NCI-H82 treated with DMSO at 0.1 percent for 48 hours (cell line): ENCODE data around the gene CALML3.

Experiments used
- DNase-seq: peaks from one replicate; lab custom pipeline; 2025; ENCODE audit not compliant: unreplicated experiment; lab: John Stamatoyannopoulos, UW

The CALML3 gene

GRCh38 chr10:5506246-5506645 lies 18.5 kb upstream of the CALML3 start:
- no peak for DNase-seq

GRCh38 chr10:5506751-5507648 lies 17.8 kb upstream of the CALML3 start:
- no peak for DNase-seq

DNA sequence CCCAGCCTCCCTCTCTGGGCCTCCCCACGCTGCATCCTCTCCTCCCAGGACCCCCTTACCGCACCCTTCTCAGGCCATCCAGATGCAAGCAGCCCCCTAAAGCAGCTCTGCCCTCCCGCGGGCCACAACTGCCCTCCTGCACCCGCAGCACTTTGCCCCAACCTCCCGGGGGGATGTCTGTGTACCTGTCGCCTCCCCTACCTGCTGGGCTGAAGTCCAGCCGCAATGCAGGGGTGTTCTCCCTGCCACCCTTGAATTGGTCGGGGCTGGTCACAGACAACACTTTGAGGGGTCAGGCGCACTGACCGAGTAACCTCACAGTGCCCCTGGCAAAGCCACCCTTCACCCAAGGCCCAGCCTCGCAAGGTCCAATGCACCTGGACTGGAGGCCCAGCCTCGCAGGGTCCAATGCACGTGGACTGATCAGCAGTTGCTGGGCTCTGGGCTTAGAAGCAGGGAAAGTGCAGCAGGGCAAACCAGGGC lies 17.1 kb upstream of the CALML3 start:
- no peak for DNase-seq

GRCh38 chr10:5508161-5508604 lies 16.6 kb upstream of the CALML3 start:
- no peak for DNase-seq

- DNase-seq: no peak
Measured at GRCh38 chr10:5508786-5509185, 16.0 kb upstream of the CALML3 start.

DNA sequence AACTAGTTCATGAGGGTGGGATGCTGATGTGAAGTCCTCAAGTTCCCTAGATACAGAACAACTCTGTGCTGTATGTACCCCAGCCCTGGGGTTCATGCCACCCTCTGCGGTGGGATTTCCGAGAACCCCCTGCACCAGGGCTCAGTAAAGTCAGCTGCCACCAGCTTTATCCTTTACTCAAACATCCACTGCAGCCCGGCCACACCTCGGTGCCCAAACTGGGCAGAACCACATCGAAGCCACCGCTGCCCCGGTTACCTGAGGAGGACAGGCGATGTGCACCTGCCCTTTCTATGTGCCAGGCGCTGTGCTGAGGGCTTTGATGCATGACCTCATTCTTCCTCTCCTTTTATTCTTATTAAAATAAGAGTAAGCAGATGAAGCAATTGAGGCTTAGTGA lies 15.5 kb upstream of the CALML3 start:
- DNase-seq: no peak

DNA sequence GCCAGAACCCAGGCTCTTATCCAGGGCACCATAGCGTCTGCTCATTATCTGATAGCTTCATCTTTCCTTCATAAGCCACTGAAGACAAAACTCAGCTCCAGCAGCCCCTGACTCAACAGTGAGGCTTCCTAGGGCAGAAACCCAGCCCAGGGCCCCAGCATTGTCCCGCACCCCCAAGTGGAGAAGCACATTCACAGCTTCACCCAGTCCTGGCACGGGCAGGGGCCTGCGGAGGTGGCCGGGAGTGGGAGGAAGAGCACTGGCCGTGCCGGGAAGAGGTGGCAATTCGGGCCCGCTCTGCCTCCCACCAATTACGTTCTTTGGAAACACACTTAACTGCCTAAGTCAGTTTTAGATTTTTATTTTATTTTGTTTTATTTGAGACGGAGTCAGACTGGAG lies 15.1 kb upstream of the CALML3 start:
- DNase-seq: no peak

DNA sequence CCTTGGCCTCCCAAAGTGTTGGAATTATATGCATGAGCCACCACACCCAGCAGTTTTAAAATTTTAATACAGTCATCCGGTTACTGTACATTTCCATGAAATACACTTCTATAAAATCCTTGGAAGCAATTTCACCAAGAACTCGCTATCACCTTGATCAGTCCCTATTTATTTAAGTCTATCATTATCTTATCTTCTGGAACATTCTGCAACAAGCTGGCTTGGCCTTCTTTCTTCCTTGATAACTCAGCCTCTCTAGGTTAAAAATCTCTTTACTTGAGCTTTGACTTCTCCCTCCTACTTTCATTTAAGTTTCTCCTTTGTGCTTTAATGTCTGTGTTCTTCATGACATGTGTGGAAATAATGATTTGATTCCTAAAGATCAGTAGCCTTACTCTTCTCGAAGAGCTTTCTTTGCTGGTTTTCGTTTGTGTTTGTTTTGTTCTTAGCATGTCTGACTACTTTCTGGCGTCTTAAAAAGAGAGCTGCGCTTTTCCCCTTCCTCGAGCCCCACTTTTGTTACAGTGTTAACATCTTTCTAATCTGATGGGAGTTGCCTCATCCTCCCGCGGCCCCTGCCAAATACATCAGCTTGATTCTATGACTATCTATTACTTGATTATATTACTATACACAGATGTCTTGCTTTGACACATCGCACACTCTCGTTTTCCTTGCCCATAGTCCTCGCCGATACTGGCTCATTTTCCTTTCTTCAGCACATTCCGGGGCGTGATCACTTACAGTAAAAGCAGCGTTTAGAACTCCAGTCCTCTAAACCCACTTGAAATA lies 14.3 kb upstream of the CALML3 start:
- no peak for DNase-seq

- DNase-seq: no peak
Measured at GRCh38 chr10:5511231-5511884, 13.4 kb upstream of the CALML3 start.

GRCh38 chr10:5511885-5512280 lies 12.9 kb upstream of the CALML3 start:
- no peak for DNase-seq

- DNase-seq: no peak
Measured at GRCh38 chr10:5512331-5512730, 12.4 kb upstream of the CALML3 start.

DNA sequence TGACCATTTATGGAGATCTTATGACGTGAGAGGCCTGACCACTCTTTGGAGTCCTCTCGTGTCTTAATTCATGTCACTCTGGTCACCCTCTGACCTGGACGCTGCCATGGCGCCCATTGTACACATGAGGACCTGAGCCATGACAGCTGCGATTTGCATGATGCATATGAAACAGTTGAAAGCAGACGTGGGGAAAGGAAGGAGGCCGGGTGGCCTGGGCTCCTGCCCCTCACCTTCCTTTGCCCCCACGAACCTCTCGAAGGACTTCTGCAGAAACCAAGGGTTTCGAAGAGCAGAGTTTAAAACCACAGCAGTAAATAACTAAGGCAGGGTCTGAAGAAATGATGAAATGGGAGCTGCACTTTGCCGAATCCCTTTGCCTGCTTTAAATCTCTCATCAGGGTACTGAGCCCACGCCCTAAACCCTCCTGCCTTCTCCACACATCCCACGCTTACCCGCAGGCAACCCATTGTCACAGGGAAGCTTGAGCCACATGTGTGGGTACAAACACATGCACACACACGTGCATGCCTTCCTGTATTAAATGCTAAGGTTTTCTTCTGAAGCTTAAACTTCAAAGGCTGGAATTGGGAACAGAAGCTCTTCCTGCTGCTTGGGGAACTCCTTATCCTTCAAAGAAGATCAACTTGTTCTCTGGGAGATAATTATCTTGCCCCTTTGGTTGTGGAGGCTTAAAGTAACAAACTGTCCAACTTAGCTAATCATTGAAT lies 11.7 kb upstream of the CALML3 start:
- peak; percentile 38 for DNase-seq

DNA sequence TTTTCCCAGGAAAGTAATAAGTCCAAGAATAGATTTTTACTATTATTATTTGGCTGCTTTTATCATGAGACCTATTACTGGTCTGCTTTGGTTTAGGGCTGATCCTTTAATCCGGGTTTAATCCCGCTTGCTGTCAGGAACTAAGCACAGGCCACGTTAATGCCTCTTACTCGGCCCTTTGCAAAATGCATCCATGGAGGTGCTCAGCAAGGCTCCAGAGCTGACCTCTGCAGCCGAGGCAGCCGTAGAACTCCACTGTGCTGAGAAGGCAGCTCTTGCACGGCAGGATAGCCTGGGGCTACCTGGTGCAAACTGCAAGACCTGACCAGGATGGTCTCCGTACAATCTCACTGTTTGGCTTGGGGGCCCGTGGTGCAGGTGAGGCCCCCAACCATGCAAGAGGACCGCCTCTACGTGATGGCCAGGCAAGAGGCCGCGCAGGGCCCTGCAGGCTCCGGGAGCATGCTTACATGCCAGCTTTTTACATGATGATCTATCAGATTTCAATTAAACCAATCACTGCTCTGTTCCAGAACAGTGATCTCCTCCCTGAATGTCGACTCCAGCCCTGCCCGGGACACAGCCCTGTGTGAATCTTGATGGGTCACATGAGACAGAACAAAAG lies 10.4 kb upstream of the CALML3 start:
- DNase-seq: peak; percentile 38

GRCh38 chr10:5515948-5516761 lies 8.6 kb upstream of the CALML3 start:
- DNase-seq: no peak

GRCh38 chr10:5517546-5517945 lies 7.2 kb upstream of the CALML3 start:
- DNase-seq: no peak

DNA sequence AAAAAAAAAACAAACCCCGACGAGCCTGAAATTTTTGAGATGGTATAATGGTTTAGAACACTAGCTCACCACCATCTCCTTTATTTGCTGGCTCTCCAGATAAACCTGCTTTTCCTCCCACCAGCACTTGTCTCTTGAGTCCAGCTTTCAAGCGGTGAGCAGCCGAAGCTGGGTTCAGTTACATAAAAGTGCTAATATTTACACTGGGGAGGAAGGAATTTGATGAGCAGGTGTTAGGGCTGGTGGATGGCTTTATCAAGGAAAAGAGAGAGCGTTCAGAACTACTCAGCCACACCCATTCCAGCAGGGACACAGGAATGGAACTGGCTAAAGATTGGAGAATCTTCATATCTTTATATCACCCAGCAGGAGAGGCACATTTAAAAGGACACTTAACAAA lies 6.6 kb upstream of the CALML3 start:
- DNase-seq: no peak

- DNase-seq: no peak
Measured at GRCh38 chr10:5519054-5519453, 5.7 kb upstream of the CALML3 start.

- no peak for DNase-seq
Measured at GRCh38 chr10:5522913-5523560, 1.7 kb upstream of the CALML3 start.
